Left renal cortex interstitium (tissue), 4 donors: ENCODE measurements around the gene FUT3. TPM values are rescaled to one million over a fixed set of nuclear protein-coding genes. Genes with fewer than 3 reads are reported as not detected.
"Not testable (repeated sequence)": the region's sequence is repeated elsewhere in the genome, so short reads cannot be mapped to it uniquely, and the experiment has no call there.

Source experiments
- DNase-seq, 4 donors: peaks; one replicate each; pipeline ENCODE4 v3.0.0-alpha.2; 2013; ENCODE audit warnings: low read depth in 4 of 4, low spot score in 2 of 4, missing footprints in 1 of 4
- polyA plus RNA-seq, 4 donors: library from polyadenylated mRNA; unstranded; fragments of 120-200 nt; gene quantifications; one replicate each; pipeline ENCODE4 v1.2.1, GENCODE V29; 2013; ENCODE audit not compliant: insufficient read length in 4 of 4

FUT3 gene
- polyA plus RNA-seq, 4 donors, result 0.32 to 1.3 (median 0.74) TPM

- DNase-seq, result no peak
These were observed 31.2 kb upstream of the FUT3 start for GRCh38 chr19:5882421-5882968.

GRCh38 chr19:5881543-5882299 lies 30.5 kb upstream of the FUT3 start:
- DNase-seq, result no peak

GRCh38 chr19:5880604-5881078 lies 29.4 kb upstream of the FUT3 start:
- no peak for DNase-seq

- no peak for DNase-seq
These were observed 28.9 kb upstream of the FUT3 start for GRCh38 chr19:5880196-5880595.

GRCh38 chr19:5877882-5878281 lies 26.6 kb upstream of the FUT3 start:
- no peak for DNase-seq

GRCh38 chr19:5877427-5877826 lies 26.2 kb upstream of the FUT3 start:
- DNase-seq, result no peak

- not testable (repeated sequence) for DNase-seq
These were observed 23.2 kb upstream of the FUT3 start for GRCh38 chr19:5874496-5874895.

GRCh38 chr19:5873617-5874199 lies 22.5 kb upstream of the FUT3 start:
- no peak for DNase-seq

- no peak for DNase-seq
These were observed 19.7 kb upstream of the FUT3 start for GRCh38 chr19:5870986-5871394.

- no peak for DNase-seq
These were observed 16.2 kb upstream of the FUT3 start for GRCh38 chr19:5867201-5868136.

- DNase-seq, result no peak
These were observed 14.5 kb upstream of the FUT3 start for GRCh38 chr19:5865772-5866171.

GRCh38 chr19:5864725-5865486 lies 13.7 kb upstream of the FUT3 start:
- DNase-seq, result no peak

- no peak for DNase-seq
These were observed 12.9 kb upstream of the FUT3 start for GRCh38 chr19:5864013-5864720.

- DNase-seq, result no peak
These were observed 11.9 kb upstream of the FUT3 start for GRCh38 chr19:5863030-5863665.

- DNase-seq, result no peak
These were observed 6.2 kb upstream of the FUT3 start for GRCh38 chr19:5857203-5858081.

GRCh38 chr19:5855151-5855550 lies 3.9 kb upstream of the FUT3 start:
- not testable (repeated sequence) for DNase-seq

GRCh38 chr19:5854121-5854520 lies 2.9 kb upstream of the FUT3 start:
- DNase-seq, result not testable (repeated sequence)

GRCh38 chr19:5850743-5851293 lies 431 bp downstream of the FUT3 start:
- no peak for DNase-seq
